IMR-90 (cell line): Measurements from ENCODE around the gene KCNIP1.

Experiments
- BHLHE40 ChIP-seq: fragments of 150-350 bp; IDR thresholded peaks from 2 replicates; pipeline ENCODE4 v1.6.1; 2016; ENCODE audit warnings: mild to moderate bottlenecking, low read depth, low read length
- CTCF ChIP-seq: conservative IDR thresholded peaks from 2 replicates; pipeline ENCODE4 v1.5.1; 2012; ENCODE audit warnings: mild to moderate bottlenecking, low read depth, low read length, improper control_type of control experiment
- FOS ChIP-seq: fragments of 150-350 bp; IDR thresholded peaks from 2 replicates; pipeline ENCODE4 v1.6.1; 2016; ENCODE audit warnings: low read depth, low read length
- MAZ ChIP-seq: IDR thresholded peaks from 2 replicates; pipeline ENCODE4 v1.6.1; 2012; ENCODE audit warnings: low read depth, mild to moderate bottlenecking, low read length, improper control_type of control experiment, moderate library complexity, borderline replicate concordance
- NFE2L2 ChIP-seq: fragments of 150-350 bp; IDR thresholded peaks from 2 replicates; pipeline ENCODE4 v1.6.1; 2016; ENCODE audit warnings: low read depth, mild to moderate bottlenecking, low read length
- POLR2A ChIP-seq: IDR thresholded peaks from 2 replicates; pipeline ENCODE4 v1.6.1; 2012; ENCODE audit warnings: mild to moderate bottlenecking, low read depth, low read length
- RAD21 ChIP-seq: IDR thresholded peaks from 2 replicates; pipeline ENCODE4 v1.6.1; 2012; ENCODE audit warnings: low read length, improper control_type of control experiment
- RCOR1 ChIP-seq: IDR thresholded peaks from 2 replicates; pipeline ENCODE4 v1.6.1; 2012; ENCODE audit warnings: mild to moderate bottlenecking, low read length, improper control_type of control experiment; ENCODE audit not compliant: insufficient replicate concordance
- RFX5 ChIP-seq: IDR thresholded peaks from 2 replicates; pipeline ENCODE4 v1.8.0; 2012; ENCODE audit warnings: low read depth, mild to moderate bottlenecking, low read length, moderate library complexity
- SMC3 ChIP-seq: fragments of 150-350 bp; IDR thresholded peaks from 2 replicates; pipeline ENCODE4 v1.6.1; 2016; ENCODE audit warnings: low read depth, mild to moderate bottlenecking, antibody characterized with exemption, low read length, moderate library complexity
- USF2 ChIP-seq: fragments of 150-350 bp; IDR thresholded peaks from 2 replicates; pipeline ENCODE4 v1.6.1; 2017; ENCODE audit warnings: mild to moderate bottlenecking, antibody characterized with exemption, low read length, low read depth

GRCh38 chr5:170477906-170478305, 25.9 kb upstream of the KCNIP1 start:
- TF ChIP-seq POLR2A (no peak), CTCF (no peak), BHLHE40 (no peak), MAZ (no peak), NFE2L2 (no peak), RFX5 (no peak), FOS (no peak), SMC3 (no peak), USF2 (no peak), RCOR1 (no peak), RAD21 (no peak)
